HepG2 (cell line): ENCODE results near the gene CLEC18B. TPM values are rescaled to one million over a fixed set of nuclear protein-coding genes. Genes with fewer than 3 reads are reported as not detected.

Experiments
- ATAC-seq: fragments of 200-7000 bp; cut with Tn5 transposase; 3 replicates; pipeline ENCODE4 v1.9.1; 2020; ENCODE audit warnings: mild to moderate bottlenecking, moderate library complexity
- BruUV-seq: library from RNA; stranded (reverse); fragments of 400-500 nt; replicated peaks from 2 replicates; lab custom pipeline; 2021; lab: Mats Ljungman, UMichigan
- CTCF ChIA-PET: fragments of 300-600 bp; formaldehyde crosslinking; extraction: SDS; loops from one replicate; lab custom pipeline; 2021; ENCODE audit warnings: low total read pairs, inconsistent platforms, low intra/inter-chr PET ratio; lab: Yijun Ruan, JAX
- POLR2A ChIA-PET: fragments of 350-600 bp; sonication (Branson Sonifier 250); formaldehyde crosslinking; loops from one replicate; lab custom pipeline; 2020; ENCODE audit warnings: antibody characterized with exemption, inconsistent platforms; lab: Yijun Ruan, JAX
- DNase-seq: peaks from one replicate; pipeline ENCODE4 v3.0.0-alpha.2; 2015; ENCODE audit warnings: low spot score
- FAIRE-seq: peaks from 3 replicates; lab custom pipeline; 2011; peaks lifted over from hg19 to GRCh38; lab: Jason Lieb, UNC
- H2AFZ ChIP-seq: one replicate; pipeline ENCODE4 v1.6.1; 2011; ENCODE audit warnings: low read length, inconsistent platforms
- H3K27ac ChIP-seq: fragments of 300-600 bp; 3 replicates; pipeline ENCODE4 v1.8.0; 2011; ENCODE audit warnings: mixed run types, mild to moderate bottlenecking, mixed read lengths, low read length, inconsistent platforms; ENCODE audit not compliant: insufficient read depth; ENCODE audit errors: extremely low read length
- H3K27me3 ChIP-seq, 2 experiments: fragments of 200-600 bp in 1 of 2; 2 replicates in 1 of 2; 3 replicates in 1 of 2; pipeline versions ENCODE4 v1.6.0 to v1.8.0; 2011; ENCODE audit warnings: low read length in 2 of 2, mild to moderate bottlenecking in 2 of 2, moderate library complexity in 2 of 2, inconsistent platforms in 1 of 2; ENCODE audit not compliant: insufficient read depth in 2 of 2, control insufficient read depth in 1 of 2
- H3K36me3 ChIP-seq, 2 experiments: fragments of 200-600 bp in 1 of 2; replicated peaks in 1 of 2; 2 replicates in 1 of 2; 3 replicates in 1 of 2; pipeline versions ENCODE4 v1.5.1 to v1.8.0; 2011; ENCODE audit warnings: low read length in 2 of 2, inconsistent platforms in 1 of 2; ENCODE audit not compliant: insufficient read depth in 2 of 2, control insufficient read depth in 1 of 2
- H3K4me1 ChIP-seq: 2 replicates; pipeline ENCODE4 v1.5.1; 2012; ENCODE audit warnings: low read length, inconsistent platforms; ENCODE audit not compliant: insufficient read depth
- H3K4me2 ChIP-seq: 2 replicates; pipeline ENCODE4 v1.6.0; 2011; ENCODE audit warnings: low read depth, low read length, inconsistent platforms
- H3K4me3 ChIP-seq, 3 experiments: fragments of 200-600 bp in 1 of 3; sonication (generic), shearing (Covaris generic) in 1 of 3; replicated peaks in 1 of 3; 2 replicates each; pipeline ENCODE4 v1.5.1; 2011 to 2016; ENCODE audit warnings: low read length in 3 of 3, inconsistent platforms in 2 of 3, low read depth in 2 of 3, mild to moderate bottlenecking in 2 of 3, control low read depth in 1 of 3, mixed read lengths in 1 of 3; ENCODE audit not compliant: insufficient read depth in 1 of 3
- H3K79me2 ChIP-seq: one replicate; pipeline ENCODE4 v1.6.1; 2011; ENCODE audit warnings: low read length, inconsistent platforms; ENCODE audit not compliant: insufficient read depth
- H3K9ac ChIP-seq: 2 replicates; pipeline ENCODE4 v1.6.0; 2011; ENCODE audit warnings: mild to moderate bottlenecking, low read depth, low read length, inconsistent platforms; ENCODE audit not compliant: insufficient read depth
- H3K9me3 ChIP-seq: 2 replicates; pipeline ENCODE4 v1.5.1; 2012; ENCODE audit warnings: mild to moderate bottlenecking, low read length
- H4K20me1 ChIP-seq: 2 replicates; pipeline ENCODE4 v1.6.0; 2011; ENCODE audit warnings: inconsistent platforms, mild to moderate bottlenecking, low read length, moderate library complexity; ENCODE audit not compliant: insufficient read depth
- FOXA1 ChIP-seq, 2 experiments: fragments of 450-650 bp in 1 of 2; sonication (generic) in 1 of 2; formaldehyde crosslinking in 1 of 2; IDR thresholded peaks; 2 replicates each; pipeline versions ENCODE4 v1.4.0 to v1.6.1; 2016 to 2020; ENCODE audit warnings: missing genetic modification reagents in 1 of 2
- KMT2A ChIP-seq: sonication (generic); formaldehyde crosslinking; IDR thresholded peaks from 2 replicates; pipeline ENCODE4 v1.4.0; 2020; ENCODE audit warnings: missing genetic modification reagents
- LRRFIP1 ChIP-seq: sonication (generic); formaldehyde crosslinking; conservative IDR thresholded peaks from 2 replicates; pipeline ENCODE4 v1.4.0; 2020; ENCODE audit warnings: missing genetic modification reagents
- MAFF ChIP-seq: IDR thresholded peaks from 2 replicates; pipeline ENCODE4 v1.6.1; 2011; ENCODE audit warnings: low read depth, low read length, improper control_type of control experiment
- PHF20 ChIP-seq: sonication (generic); formaldehyde crosslinking; IDR thresholded peaks from 2 replicates; pipeline ENCODE4 v1.5.0; 2020; ENCODE audit warnings: mild to moderate bottlenecking, missing genetic modification reagents
- SMYD3 ChIP-seq: sonication (generic); formaldehyde crosslinking; IDR thresholded peaks from 2 replicates; pipeline ENCODE4 v1.8.1; 2023; ENCODE audit warnings: mild to moderate bottlenecking, missing genetic modification reagents
- ZNF160 ChIP-seq: sonication (generic); formaldehyde crosslinking; IDR thresholded peaks from 2 replicates; pipeline ENCODE4 v1.8.0; 2022; ENCODE audit warnings: mild to moderate bottlenecking, inconsistent platforms, missing genetic modification reagents
- WGBS: methylation state at CpG from one replicate; pipeline ENCODE4 v1.1.6; 2017; ENCODE audit warnings: low lambda C conversion rate; 5-methylcytosine and 5-hydroxymethylcytosine counted together
- in situ Hi-C: cut with HindIII; loops from 2 replicates; pipeline ENCODE4 v1.10.0; 2017; ENCODE audit warnings: low pct_unique_long_range_greater_than_20kb; ENCODE audit not compliant: extremely low pct_ligation_motif_present
- intact Hi-C: fragments of 100-400 bp; cut with micrococcal nuclease; formaldehyde crosslinking; loops from one replicate; pipeline ENCODE4 v1.10.0; 2022; ENCODE audit not compliant: unreplicated experiment
- polyA plus RNA-seq, 8 experiments: library from polyadenylated mRNA; depleted of rRNA in 3 of 8; stranded (reverse) in 7 of 8; unstranded in 1 of 8; fragments of >200 nt; fragmentation: Illumina TruSeq in 4 of 8; extraction: Trizol in 4 of 8; gene quantifications; 2 replicates each; pipeline versions ENCODE4 v1.2.1 to v1.2.3, GENCODE V29; 2011 to 2016; ENCODE audit warnings: low read depth in 4 of 8, missing spikeins in 1 of 8, mixed read lengths in 1 of 8; ENCODE audit not compliant: insufficient read depth in 1 of 8
- total RNA-seq, 5 experiments: library from RNA; depleted of rRNA; stranded (reverse); fragments of >200 nt; fragmentation: Illumina TruSeq; extraction: Trizol; gene quantifications; 2 replicates each; pipeline ENCODE4 v1.2.3, GENCODE V29; 2016; ENCODE audit warnings: low read depth in 1 of 5
- TF ChIP-seq, protein P1 (sequence below): fragments of 450-650 bp; IDR thresholded peaks from 2 replicates; pipeline ENCODE4 v1.6.1; 2017; ENCODE audit warnings: mild to moderate bottlenecking

Gene CLEC18B
- total and polyA plus RNA-seq, 2 of the 13 experiments (the other 11 are each of a cell fraction or from before 2014, with no cell fraction given) = 0.31 to 1.1 TPM

DNA sequence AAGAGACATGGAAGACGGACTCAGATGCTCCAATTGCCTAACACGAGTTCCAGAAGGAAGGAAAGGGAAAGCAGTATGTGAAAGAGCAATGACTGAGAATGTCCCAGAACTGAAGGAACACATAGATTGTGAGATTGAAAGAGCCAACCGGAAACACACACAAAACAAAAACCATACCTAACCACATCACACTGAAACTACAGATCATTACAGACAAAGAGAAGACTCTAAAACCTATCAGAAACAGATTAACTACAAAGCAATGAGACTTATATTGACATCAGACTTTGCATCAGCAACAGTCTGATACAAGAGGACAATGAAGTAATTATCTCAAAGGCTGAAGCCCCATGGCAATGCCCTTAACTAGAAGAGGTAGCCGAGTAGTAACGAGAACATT, 45.6 kb upstream of the CLEC18B start:
- no peaks in the 10 kb centered on the region for H3K27me3 ChIP-seq
- no TSS peak for BruUV-seq
- H2AFZ ChIP-seq = no peak overlapping the region
- CTCF ChIA-PET = no interaction called here
- H4K20me1 ChIP-seq = no peaks in the 10 kb centered on the region
- no peaks in the 10 kb centered on the region for H3K4me1 ChIP-seq
- no peak overlapping the region for H3K4me2 ChIP-seq
- peaks cover 41 to 92% of the 10 kb centered on the region in 2 experiments for H3K36me3 ChIP-seq
- FAIRE-seq (no peak), DNase-seq (no peak), ATAC-seq (no peak)
- TF ChIP-seq LRRFIP1 = no peak
- no peak for TF ChIP-seq FOXA1 (IDR thresholded peaks at IDR 0.05)
- TF ChIP-seq FOXA1 (CRISPR knock-in tag; IDR thresholded peaks at IDR 0.05) = no peak
- TF ChIP-seq, protein P1, sequence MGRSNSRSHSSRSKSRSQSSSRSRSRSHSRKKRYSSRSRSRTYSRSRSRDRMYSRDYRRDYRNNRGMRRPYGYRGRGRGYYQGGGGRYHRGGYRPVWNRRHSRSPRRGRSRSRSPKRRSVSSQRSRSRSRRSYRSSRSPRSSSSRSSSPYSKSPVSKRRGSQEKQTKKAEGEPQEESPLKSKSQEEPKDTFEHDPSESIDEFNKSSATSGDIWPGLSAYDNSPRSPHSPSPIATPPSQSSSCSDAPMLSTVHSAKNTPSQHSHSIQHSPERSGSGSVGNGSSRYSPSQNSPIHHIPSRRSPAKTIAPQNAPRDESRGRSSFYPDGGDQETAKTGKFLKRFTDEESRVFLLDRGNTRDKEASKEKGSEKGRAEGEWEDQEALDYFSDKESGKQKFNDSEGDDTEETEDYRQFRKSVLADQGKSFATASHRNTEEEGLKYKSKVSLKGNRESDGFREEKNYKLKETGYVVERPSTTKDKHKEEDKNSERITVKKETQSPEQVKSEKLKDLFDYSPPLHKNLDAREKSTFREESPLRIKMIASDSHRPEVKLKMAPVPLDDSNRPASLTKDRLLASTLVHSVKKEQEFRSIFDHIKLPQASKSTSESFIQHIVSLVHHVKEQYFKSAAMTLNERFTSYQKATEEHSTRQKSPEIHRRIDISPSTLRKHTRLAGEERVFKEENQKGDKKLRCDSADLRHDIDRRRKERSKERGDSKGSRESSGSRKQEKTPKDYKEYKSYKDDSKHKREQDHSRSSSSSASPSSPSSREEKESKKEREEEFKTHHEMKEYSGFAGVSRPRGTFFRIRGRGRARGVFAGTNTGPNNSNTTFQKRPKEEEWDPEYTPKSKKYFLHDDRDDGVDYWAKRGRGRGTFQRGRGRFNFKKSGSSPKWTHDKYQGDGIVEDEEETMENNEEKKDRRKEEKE = no peak
- TF ChIP-seq PHF20 (CRISPR knock-in tag) = no peak
- no peak for TF ChIP-seq SMYD3 (CRISPR knock-in tag)
- TF ChIP-seq MAFF = no peak
- TF ChIP-seq ZNF160 = no peak
- no peak for TF ChIP-seq KMT2A (CRISPR knock-in tag)
- no peaks in the 10 kb centered on the region for H3K79me2 ChIP-seq
- intact Hi-C loops (no loop called here), in situ Hi-C loops (no loop called here)
- WGBS = 97% methylated on average over 5 of the region's 5 CpGs
- POLR2A ChIA-PET = no interaction called here
- no peak overlapping the region for H3K4me3 ChIP-seq
- H3K9ac ChIP-seq = no peak overlapping the region
- H3K27ac ChIP-seq = no peak overlapping the region
- H3K9me3 ChIP-seq = no peaks in the 10 kb centered on the region
